HepG2 (cell line): ENCODE measurements around the gene BEST2. TPM values are rescaled to one million over a fixed set of nuclear protein-coding genes. Genes with fewer than 3 reads are reported as not detected.

Source experiments
- BRCA1 ChIP-seq: sonication (generic); formaldehyde crosslinking; IDR thresholded peaks from 2 replicates; pipeline ENCODE4 v1.4.0; 2020; ENCODE audit warnings: missing genetic modification reagents
- ELF1 ChIP-seq: sonication (generic); formaldehyde crosslinking; IDR thresholded peaks from 2 replicates; pipeline ENCODE4 v1.4.0; 2020; ENCODE audit warnings: missing genetic modification reagents
- GZF1 ChIP-seq: sonication (generic); formaldehyde crosslinking; IDR thresholded peaks from 2 replicates; pipeline ENCODE4 v1.5.1; 2020; ENCODE audit warnings: mild to moderate bottlenecking, missing genetic modification reagents
- HCFC1 ChIP-seq: fragments of 150-350 bp; IDR thresholded peaks from 2 replicates; pipeline ENCODE4 v1.6.1; 2014; ENCODE audit warnings: low read depth, low read length
- HNRNPH1 ChIP-seq: fragments of 200-400 bp; formaldehyde crosslinking; optimal IDR thresholded peaks from 2 replicates; pipeline ENCODE3; 2017; ENCODE audit warnings: mild to moderate bottlenecking, low read depth, low read length
- KDM6A ChIP-seq: IDR thresholded peaks from 2 replicates; pipeline ENCODE4 v1.6.1; 2016; ENCODE audit warnings: low read depth
- NCOA2 ChIP-seq: sonication (generic); formaldehyde crosslinking; IDR thresholded peaks from 2 replicates; pipeline ENCODE4 v1.8.0; 2022; ENCODE audit warnings: inconsistent platforms
- REXO4 ChIP-seq: sonication (generic); formaldehyde crosslinking; IDR thresholded peaks from 2 replicates; pipeline ENCODE4 v1.8.0; 2022; ENCODE audit warnings: missing genetic modification reagents, mild to moderate bottlenecking, borderline replicate concordance
- ZNF20 ChIP-seq: sonication (generic); formaldehyde crosslinking; IDR thresholded peaks from 2 replicates; pipeline ENCODE4 v1.4.0; 2020; ENCODE audit warnings: mild to moderate bottlenecking, moderate library complexity, missing genetic modification reagents
- ZNF225 ChIP-seq: sonication (generic); formaldehyde crosslinking; IDR thresholded peaks from 2 replicates; pipeline ENCODE4 v1.4.0; 2020; ENCODE audit warnings: mild to moderate bottlenecking, missing genetic modification reagents
- ZNF616 ChIP-seq: sonication (generic); formaldehyde crosslinking; IDR thresholded peaks from 2 replicates; pipeline ENCODE4 v1.5.0; 2020; ENCODE audit warnings: low read depth, mild to moderate bottlenecking, missing genetic modification reagents
- ZNF816 ChIP-seq: sonication (generic); formaldehyde crosslinking; IDR thresholded peaks from 2 replicates; pipeline ENCODE4 v1.8.0; 2022; ENCODE audit warnings: missing genetic modification reagents, mild to moderate bottlenecking, borderline replicate concordance
- ZNF879 ChIP-seq: sonication (generic); formaldehyde crosslinking; IDR thresholded peaks from 2 replicates; pipeline ENCODE4 v1.8.1; 2023; ENCODE audit warnings: missing genetic modification reagents
- polyA plus RNA-seq, 8 experiments: library from polyadenylated mRNA; depleted of rRNA in 3 of 8; stranded (reverse) in 7 of 8; unstranded in 1 of 8; fragments of >200 nt; fragmentation: Illumina TruSeq in 4 of 8; extraction: Trizol in 4 of 8; gene quantifications; 2 replicates each; pipeline versions ENCODE4 v1.2.1 to v1.2.3, GENCODE V29; 2011 to 2016; ENCODE audit warnings: low read depth in 4 of 8, missing spikeins in 1 of 8, mixed read lengths in 1 of 8; ENCODE audit not compliant: insufficient read depth in 1 of 8
- total RNA-seq, 5 experiments: library from RNA; depleted of rRNA; stranded (reverse); fragments of >200 nt; fragmentation: Illumina TruSeq; extraction: Trizol; gene quantifications; 2 replicates each; pipeline ENCODE4 v1.2.3, GENCODE V29; 2016; ENCODE audit warnings: low read depth in 1 of 5
- TF ChIP-seq, protein P1 (sequence below): IDR thresholded peaks from 2 replicates; pipeline ENCODE4 v1.6.1; 2016; ENCODE audit warnings: low read depth, control low read depth
- TF ChIP-seq, protein P2 (sequence below): sonication (generic); formaldehyde crosslinking; IDR thresholded peaks from 2 replicates; pipeline ENCODE4 v1.5.1; 2020; ENCODE audit warnings: missing genetic modification reagents, mild to moderate bottlenecking, borderline replicate concordance
- TF ChIP-seq, protein P3 (sequence below): IDR thresholded peaks from 2 replicates; pipeline ENCODE4 v1.6.1; 2016; ENCODE audit warnings: mild to moderate bottlenecking
- TF ChIP-seq, protein P4 (sequence below): sonication (generic); formaldehyde crosslinking; IDR thresholded peaks from 2 replicates; pipeline ENCODE4 v1.8.0; 2022; ENCODE audit warnings: mild to moderate bottlenecking, missing genetic modification reagents; ENCODE audit not compliant: insufficient replicate concordance
- TF ChIP-seq, protein P5 (sequence below): sonication (generic); formaldehyde crosslinking; IDR thresholded peaks from 2 replicates; pipeline ENCODE4 v1.4.0; 2020; ENCODE audit warnings: missing genetic modification reagents, borderline replicate concordance
- TF ChIP-seq, protein P6 (sequence below): sonication (generic); formaldehyde crosslinking; IDR thresholded peaks from 2 replicates; pipeline ENCODE4 v1.5.1; 2020; ENCODE audit warnings: missing genetic modification reagents, mild to moderate bottlenecking, borderline replicate concordance

The BEST2 gene
- total and polyA plus RNA-seq, 2 of the 13 experiments (the other 11 are each of a cell fraction or from before 2014, with no cell fraction given), result not detected

DNA sequence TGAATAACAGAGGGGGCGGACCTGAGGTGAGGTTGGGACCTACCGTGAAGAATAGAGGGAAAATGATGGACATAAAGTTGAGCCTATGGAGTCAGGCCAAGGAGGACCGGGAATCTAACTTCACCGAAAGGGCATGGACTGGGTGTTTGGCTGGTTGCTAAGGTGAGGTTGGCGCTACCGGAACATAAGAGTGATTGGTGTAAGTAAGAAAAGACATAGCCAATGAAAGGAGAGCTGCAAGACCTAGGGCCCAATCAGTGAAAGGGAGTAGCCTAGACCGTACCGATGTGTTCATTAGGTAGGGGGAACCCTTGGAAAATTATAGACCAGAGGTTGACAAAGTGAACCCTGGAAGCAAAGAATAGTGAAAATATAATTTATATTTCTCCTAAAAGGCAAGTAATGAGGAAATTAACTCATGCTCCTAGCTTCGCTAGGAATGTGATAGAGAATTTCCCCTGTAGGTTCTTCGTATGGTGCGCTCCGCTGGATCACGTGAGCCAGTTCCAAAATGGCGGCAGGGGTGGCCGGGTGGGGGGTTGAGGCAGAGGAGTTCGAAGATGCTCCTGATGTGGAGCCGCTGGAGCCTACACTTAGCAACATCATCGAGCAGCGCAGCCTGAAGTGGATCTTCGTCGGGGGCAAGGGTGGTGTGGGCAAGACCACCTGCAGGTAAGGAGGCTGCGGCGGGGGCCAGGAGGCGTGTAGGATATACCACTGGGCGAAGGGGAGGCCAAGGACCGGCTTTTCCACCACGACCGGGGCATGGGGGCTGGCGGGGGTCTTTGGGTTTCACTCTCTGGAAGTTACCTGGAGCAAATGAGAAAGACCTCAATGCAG, 14.4 kb upstream of the BEST2 start, which contains the start of gene GET3 (continued):
- TF ChIP-seq, protein P1, sequence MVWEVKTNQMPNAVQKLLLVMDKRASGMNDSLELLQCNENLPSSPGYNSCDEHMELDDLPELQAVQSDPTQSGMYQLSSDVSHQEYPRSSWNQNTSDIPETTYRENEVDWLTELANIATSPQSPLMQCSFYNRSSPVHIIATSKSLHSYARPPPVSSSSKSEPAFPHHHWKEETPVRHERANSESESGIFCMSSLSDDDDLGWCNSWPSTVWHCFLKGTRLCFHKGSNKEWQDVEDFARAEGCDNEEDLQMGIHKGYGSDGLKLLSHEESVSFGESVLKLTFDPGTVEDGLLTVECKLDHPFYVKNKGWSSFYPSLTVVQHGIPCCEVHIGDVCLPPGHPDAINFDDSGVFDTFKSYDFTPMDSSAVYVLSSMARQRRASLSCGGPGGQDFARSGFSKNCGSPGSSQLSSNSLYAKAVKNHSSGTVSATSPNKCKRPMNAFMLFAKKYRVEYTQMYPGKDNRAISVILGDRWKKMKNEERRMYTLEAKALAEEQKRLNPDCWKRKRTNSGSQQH (CRISPR knock-in tag), result no peak
- no peak for TF ChIP-seq ZNF225
- no peak for TF ChIP-seq REXO4
- no peak for TF ChIP-seq ZNF616
- no peak for TF ChIP-seq KDM6A
- peak; percentile 54; the same call in 1 of the 2 replicates for TF ChIP-seq HCFC1
- TF ChIP-seq NCOA2, result no peak; the same call in 1 of the 2 replicates
- TF ChIP-seq, protein P2, sequence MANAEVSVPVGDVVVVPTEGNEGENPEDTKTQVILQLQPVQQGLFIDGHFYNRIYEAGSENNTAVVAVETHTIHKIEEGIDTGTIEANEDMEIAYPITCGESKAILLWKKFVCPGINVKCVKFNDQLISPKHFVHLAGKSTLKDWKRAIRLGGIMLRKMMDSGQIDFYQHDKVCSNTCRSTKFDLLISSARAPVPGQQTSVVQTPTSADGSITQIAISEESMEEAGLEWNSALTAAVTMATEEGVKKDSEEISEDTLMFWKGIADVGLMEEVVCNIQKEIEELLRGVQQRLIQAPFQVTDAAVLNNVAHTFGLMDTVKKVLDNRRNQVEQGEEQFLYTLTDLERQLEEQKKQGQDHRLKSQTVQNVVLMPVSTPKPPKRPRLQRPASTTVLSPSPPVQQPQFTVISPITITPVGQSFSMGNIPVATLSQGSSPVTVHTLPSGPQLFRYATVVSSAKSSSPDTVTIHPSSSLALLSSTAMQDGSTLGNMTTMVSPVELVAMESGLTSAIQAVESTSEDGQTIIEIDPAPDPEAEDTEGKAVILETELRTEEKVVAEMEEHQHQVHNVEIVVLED (CRISPR knock-in tag), result no peak
- TF ChIP-seq ZNF20 (CRISPR knock-in tag), result no peak
- no peak for TF ChIP-seq GZF1 (CRISPR knock-in tag)
- TF ChIP-seq HNRNPH1, result peak; percentile 95
- TF ChIP-seq BRCA1 (CRISPR knock-in tag), result no peak
- TF ChIP-seq ELF1 (CRISPR knock-in tag), result peak; percentile 18
- TF ChIP-seq, protein P3, sequence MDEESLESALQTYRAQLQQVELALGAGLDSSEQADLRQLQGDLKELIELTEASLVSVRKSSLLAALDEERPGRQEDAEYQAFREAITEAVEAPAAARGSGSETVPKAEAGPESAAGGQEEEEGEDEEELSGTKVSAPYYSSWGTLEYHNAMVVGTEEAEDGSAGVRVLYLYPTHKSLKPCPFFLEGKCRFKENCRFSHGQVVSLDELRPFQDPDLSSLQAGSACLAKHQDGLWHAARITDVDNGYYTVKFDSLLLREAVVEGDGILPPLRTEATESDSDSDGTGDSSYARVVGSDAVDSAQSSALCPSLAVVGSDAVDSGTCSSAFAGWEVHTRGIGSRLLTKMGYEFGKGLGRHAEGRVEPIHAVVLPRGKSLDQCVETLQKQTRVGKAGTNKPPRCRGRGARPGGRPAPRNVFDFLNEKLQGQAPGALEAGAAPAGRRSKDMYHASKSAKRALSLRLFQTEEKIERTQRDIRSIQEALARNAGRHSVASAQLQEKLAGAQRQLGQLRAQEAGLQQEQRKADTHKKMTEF (CRISPR knock-in tag), result peak; percentile 45
- TF ChIP-seq, protein P4, sequence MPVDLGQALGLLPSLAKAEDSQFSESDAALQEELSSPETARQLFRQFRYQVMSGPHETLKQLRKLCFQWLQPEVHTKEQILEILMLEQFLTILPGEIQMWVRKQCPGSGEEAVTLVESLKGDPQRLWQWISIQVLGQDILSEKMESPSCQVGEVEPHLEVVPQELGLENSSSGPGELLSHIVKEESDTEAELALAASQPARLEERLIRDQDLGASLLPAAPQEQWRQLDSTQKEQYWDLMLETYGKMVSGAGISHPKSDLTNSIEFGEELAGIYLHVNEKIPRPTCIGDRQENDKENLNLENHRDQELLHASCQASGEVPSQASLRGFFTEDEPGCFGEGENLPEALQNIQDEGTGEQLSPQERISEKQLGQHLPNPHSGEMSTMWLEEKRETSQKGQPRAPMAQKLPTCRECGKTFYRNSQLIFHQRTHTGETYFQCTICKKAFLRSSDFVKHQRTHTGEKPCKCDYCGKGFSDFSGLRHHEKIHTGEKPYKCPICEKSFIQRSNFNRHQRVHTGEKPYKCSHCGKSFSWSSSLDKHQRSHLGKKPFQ, result no peak
- TF ChIP-seq, protein P5, sequence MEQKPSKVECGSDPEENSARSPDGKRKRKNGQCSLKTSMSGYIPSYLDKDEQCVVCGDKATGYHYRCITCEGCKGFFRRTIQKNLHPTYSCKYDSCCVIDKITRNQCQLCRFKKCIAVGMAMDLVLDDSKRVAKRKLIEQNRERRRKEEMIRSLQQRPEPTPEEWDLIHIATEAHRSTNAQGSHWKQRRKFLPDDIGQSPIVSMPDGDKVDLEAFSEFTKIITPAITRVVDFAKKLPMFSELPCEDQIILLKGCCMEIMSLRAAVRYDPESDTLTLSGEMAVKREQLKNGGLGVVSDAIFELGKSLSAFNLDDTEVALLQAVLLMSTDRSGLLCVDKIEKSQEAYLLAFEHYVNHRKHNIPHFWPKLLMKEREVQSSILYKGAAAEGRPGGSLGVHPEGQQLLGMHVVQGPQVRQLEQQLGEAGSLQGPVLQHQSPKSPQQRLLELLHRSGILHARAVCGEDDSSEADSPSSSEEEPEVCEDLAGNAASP, result no peak
- TF ChIP-seq ZNF816 (CRISPR knock-in tag), result no peak
- TF ChIP-seq ZNF879, result no peak
- TF ChIP-seq, protein P6, sequence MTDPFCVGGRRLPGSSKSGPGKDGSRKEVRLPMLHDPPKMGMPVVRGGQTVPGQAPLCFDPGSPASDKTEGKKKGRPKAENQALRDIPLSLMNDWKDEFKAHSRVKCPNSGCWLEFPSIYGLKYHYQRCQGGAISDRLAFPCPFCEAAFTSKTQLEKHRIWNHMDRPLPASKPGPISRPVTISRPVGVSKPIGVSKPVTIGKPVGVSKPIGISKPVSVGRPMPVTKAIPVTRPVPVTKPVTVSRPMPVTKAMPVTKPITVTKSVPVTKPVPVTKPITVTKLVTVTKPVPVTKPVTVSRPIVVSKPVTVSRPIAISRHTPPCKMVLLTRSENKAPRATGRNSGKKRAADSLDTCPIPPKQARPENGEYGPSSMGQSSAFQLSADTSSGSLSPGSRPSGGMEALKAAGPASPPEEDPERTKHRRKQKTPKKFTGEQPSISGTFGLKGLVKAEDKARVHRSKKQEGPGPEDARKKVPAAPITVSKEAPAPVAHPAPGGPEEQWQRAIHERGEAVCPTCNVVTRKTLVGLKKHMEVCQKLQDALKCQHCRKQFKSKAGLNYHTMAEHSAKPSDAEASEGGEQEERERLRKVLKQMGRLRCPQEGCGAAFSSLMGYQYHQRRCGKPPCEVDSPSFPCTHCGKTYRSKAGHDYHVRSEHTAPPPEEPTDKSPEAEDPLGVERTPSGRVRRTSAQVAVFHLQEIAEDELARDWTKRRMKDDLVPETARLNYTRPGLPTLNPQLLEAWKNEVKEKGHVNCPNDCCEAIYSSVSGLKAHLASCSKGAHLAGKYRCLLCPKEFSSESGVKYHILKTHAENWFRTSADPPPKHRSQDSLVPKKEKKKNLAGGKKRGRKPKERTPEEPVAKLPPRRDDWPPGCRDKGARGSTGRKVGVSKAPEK, result no peak
